ENCODE results near the gene P3H3.
A peak's percentile ranks its signal among the peaks of the same experiment; 100 is the strongest.
"Not testable (repeated sequence)": the region's sequence is repeated elsewhere in the genome, so short reads cannot be mapped to it uniquely, and the experiment has no call there.

The P3H3 gene

DNA sequence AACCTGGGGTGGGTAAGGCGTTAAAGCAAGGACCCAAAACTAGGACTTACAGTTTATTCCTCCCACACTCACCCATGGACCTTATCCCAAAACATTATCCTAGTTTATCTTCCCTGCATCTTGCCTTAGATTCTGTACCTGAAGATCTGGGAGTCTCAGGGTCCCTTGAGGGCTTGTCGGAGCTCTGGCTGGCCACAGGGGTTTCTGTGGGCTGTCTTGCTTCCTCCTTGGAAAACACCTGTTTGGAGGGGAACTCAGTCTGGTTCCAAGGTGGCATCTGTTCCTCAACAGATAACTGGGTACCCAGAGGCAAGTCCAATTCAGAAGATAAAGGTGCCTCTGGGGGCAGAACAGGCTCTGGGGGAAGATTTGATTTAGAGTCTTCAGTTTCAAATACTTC, 21.2 kb downstream of the P3H3 start:
- DNase-seq: no peak

DNA sequence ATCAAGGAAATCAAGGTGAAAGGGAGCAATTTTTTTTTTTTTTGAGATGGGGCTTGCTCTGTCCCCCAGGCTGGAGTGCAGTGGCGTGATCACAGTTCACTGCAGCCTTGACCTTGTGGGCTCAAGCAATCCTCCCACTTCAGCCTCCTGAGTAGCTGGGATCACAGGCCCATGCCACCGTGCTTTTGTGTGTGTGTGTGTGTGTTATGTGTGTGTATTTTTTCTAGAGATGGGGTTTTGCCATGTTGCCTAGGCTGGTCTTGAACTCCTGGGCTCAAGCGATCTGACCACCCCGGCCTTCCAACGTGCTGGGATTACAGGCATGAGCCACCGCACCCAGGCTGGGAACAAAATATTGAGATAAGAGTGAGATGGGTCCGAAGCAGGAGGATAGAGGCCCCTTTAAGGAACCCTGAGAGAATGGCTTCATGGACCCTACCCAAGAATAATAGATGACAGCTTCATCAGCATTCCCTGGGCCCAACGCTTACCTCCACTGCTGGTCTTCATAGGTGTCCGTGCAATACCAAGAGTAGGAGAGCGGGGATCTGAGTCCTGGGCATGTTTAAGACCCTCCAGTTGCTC, 21.9 kb downstream of the P3H3 start:
- no peak for DNase-seq

DNA sequence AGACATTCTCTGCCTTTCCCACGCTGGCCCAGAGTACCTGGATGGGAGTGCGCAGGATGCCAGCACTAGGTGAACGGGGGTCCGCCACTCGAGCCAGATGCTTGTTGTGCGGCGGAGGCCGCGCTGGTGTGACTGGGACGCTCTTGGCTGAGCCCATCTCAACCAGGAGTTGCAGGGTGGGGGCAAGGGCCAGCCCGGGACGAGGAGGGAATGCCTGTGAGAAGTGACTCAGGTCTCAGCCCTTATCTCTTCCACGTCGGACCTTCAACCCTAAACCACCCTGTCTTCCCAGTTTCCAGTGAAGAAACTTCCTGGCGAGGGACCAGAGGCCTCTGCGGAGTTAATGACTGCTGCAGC, 22.6 kb downstream of the P3H3 start:
- DNase-seq: no peak

DNA sequence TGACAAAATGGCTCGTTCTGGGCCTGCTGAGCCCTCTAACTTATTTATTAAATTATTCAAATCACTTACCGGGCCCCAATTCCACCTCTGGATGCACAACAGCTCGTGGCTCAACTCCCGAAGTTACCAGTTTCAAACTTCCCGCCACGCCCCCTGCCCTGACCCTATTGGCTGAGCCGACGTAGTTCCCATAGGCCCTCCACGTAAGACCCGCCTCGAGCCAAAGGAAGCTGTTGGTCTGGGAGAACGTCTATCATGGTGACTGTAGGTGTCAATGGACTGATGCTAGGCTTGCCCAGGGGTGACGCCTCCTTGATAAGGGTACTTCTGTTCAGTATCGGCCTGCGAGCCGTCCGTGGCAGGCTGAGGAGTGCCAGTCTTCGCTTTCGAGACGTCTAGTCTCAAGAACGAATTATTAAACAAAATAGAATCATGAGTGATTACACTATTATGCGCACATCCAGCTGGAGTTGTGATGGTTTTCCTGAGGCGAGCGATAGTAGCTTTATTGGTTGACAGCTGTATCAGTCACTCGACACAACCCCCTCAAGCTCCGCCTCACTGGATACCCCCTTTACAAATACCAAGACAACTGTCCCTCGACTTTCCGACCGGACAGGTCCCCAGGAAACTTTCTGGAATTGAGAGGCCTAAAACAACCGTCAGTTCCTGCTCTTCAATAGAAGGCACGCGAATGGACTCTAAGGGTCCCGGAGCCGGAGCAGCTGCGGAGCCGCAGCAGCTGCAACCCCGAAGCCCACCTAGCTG, 23.1 kb downstream of the P3H3 start, which contains the start of gene CDCA3:
Gene CDCA3 (minus strand): TSS at position 134 of the 768 bp plus-strand sequence. CDS start 334 bp downstream, outside the sequence.
- peak; percentile 90 to 97 for DNase-seq

DNA sequence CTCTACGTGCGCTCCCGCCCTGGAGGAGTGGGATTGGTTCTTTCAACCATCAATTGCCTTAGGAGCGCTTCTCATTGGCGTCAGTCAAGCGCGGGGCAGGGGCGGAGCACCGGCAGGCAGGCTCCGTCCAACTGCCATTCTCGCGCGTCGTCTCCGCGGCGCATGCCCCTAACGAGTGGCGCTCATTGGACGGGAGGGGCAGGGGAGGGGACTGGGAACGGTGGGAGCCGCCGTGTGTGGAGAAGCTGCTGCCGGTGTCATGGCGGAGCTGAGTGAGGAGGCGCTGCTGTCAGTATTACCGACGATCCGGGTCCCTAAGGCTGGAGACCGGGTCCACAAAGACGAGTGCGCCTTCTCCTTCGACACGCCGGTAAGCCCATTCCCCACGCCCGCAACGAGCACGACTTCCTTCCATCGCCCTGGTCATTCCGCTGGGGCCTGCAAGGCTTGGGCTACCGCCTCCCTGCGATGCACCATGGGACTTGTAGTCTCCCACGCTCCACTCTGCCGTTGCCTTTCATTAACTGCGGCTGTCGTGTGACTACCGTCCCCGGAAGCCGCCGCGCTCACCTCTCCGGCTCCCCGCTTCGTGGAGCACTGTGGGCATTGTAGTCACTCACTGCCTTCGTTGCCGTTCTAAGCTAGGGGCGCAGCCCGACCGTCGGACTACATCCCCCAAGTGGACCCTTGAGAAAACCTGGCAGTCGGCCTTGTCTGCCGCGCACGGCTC, 23.9 kb downstream of the P3H3 start, which contains the start of gene USP5:
Gene USP5 (plus strand): TSS at position 230 of the 730 bp plus-strand sequence. CDS start 30 bp downstream, at position 260.
- DNase-seq: peak; percentile 99

DNA sequence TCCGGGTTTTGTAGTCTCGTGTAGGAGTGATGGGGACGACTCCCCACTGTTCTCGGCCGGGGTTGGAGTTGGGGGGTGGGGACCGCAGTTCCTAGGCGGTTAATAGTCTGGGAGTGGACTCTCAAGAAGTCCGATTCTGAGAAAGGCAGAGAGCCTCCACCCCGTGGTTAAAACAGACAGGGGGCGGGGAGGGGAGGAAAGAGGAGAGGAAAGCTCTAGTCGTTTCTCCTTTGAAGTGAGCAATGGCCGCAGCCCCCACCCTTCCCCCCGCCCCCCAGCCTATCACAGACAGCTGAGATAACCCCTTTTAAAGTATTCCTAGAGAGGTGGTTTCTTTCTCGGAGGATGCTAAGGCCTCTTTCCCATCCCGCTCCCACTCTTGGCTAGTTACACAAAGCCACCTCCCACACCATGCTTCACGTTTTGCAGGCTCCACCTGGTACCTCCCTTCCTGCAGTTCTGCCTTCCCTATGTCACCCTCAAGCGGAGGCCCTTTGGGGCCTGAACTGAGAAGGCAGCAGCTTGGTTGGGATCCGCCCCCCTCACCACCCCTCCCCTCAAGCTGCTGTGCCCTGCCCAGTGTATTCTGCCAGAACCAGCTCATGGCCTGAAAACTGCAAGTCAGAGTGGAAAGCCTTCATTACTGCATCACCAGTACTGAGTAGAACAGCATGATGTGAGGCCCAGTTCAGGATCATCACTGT, 24.6 kb downstream of the P3H3 start:
- peak; percentile 42 to 48 for DNase-seq

DNA sequence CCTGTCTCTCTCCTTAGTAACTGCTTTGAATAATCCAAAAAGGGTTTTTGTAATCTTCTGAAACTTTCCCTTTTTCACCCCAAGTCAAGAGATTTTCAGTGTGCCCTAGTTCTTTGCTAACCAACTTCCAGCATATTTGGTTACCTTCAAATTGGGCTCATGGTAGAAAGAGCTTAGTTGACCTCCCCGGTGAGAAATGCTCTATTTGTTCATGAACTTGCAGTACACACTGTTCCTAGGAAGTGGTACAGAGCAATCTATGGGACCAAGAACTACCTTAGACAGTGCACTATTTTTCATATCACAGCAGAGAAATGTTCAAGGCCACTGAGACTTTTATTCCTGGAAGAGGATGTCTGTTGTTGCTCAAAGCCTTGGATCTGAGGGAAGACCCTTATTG, 25.4 kb downstream of the P3H3 start:
- DNase-seq: no peak

DNA sequence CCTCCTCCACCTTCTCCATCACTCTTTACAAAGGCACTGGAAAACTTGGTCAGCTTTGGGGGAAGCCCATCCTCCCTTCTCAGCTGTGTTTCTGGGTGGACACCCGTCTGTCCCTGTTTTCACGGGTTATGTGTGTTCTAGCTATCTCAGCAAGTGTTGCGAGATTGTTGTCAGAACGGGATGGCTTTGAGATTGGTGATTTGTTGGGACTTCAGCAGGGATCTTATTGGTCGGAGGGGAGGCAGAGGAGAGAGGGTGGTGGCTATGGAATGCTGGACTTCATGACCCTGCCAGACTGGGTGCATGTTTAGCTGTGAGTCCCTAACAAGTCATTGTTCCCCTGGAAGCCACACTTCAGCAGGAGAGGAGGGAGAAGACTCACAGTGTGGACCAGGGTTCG, 25.8 kb downstream of the P3H3 start:
- DNase-seq: no peak

DNA sequence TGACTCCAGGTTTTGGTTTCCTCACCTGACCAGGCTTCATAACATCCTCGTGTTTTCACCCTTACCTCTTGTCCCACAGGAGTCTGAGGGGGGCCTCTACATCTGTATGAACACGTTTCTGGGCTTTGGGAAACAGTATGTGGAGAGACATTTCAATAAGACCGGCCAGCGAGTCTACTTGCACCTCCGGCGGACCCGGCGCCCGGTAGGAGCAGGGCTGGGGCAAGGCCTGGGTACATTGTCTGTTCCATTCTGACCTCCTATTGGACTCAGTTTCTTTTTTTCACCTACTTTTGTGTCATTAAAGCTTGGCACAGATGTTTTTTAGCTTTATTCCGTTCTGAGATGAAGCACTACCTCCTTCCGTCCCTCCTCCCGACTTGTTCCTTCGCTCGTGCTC, 27.1 kb downstream of the P3H3 start:
- DNase-seq: no peak

DNA sequence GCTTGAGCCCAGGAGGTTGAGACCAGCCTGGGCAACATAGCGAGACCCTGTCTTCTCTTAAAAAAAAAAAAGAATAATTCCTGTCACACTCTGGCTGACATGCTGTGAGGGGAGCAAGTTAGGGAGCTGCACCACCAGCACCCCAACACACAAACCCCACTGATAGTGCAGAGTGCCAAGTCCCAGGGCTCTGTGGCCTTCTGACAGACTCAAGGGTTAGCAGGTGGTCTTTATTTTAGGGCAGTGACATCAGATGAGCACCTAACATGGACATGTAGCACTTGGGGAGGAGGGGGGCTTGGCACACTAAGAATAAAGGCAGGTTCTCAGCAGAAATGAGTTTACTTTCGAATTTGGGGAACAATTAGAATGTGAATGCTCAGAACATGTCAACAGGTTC, 30.6 kb downstream of the P3H3 start:
- DNase-seq: no peak

DNA sequence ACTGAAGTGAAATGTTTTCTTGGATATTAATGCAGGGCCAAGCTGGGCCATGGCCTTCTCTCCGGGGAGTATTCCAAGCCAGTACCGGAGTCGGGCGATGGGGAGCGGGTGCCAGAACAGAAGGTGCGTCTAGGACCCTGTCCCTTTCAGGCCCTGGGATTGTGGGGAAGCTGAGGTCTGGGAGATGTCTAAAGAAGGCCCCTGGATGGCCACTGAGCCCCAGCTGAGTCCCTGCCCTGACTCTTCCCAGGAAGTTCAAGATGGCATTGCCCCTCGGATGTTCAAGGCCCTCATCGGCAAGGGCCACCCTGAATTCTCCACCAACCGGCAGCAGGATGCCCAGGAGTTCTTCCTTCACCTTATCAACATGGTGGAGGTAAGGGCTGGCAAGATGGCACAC, 31.9 kb downstream of the P3H3 start:
- no peak for DNase-seq

DNA sequence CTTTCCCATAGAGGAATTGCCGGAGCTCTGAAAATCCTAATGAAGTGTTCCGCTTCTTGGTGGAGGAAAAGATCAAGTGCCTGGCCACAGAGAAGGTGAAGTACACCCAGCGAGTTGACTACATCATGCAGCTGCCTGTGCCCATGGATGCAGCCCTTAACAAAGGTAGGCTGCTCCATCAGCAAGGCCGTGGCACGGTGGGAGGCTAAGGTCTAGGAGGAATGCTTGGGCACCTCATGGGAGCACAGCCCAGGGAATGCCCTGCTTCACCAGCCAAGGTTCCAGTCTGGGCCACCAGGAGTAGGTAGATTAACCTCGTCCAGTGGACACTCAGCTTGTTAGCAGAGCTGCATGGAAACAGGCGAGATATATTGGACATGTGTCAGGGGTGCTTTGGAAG, 32.7 kb downstream of the P3H3 start:
- DNase-seq: no peak

DNA sequence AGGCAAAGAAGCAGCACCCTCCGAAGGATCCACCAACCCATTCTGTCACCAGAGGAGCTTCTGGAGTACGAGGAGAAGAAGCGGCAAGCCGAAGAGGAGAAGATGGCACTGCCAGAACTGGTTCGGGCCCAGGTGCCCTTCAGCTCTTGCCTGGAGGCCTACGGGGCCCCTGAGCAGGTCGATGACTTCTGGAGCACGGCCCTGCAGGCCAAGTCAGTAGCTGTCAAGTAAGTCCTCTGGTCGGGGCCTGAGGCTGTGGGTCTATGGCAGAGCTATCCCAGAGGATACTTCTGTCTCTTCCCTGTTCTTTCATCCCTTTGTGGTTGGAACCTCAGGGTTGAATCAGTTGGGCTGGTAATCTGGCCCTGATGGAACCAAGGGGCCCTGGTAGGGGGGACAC, 33.2 kb downstream of the P3H3 start:
- DNase-seq: no peak

DNA sequence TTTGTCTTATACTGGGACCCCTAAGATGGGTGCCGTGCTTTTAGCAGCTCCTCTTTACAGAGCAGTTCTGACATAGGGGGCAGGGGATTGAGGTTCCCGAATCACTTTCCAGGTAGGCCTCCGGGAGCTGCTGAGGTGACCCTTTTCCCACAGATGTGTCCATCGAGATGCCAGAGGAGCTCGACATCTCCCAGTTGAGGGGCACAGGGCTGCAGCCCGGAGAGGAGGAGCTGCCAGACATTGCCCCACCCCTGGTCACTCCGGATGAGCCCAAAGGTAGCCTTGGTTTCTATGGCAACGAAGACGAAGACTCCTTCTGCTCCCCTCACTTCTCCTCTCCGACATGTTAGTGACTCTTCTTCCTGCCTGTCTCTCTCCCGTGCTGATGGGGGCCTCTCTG, 34.8 kb downstream of the P3H3 start:
- no peak for DNase-seq

DNA sequence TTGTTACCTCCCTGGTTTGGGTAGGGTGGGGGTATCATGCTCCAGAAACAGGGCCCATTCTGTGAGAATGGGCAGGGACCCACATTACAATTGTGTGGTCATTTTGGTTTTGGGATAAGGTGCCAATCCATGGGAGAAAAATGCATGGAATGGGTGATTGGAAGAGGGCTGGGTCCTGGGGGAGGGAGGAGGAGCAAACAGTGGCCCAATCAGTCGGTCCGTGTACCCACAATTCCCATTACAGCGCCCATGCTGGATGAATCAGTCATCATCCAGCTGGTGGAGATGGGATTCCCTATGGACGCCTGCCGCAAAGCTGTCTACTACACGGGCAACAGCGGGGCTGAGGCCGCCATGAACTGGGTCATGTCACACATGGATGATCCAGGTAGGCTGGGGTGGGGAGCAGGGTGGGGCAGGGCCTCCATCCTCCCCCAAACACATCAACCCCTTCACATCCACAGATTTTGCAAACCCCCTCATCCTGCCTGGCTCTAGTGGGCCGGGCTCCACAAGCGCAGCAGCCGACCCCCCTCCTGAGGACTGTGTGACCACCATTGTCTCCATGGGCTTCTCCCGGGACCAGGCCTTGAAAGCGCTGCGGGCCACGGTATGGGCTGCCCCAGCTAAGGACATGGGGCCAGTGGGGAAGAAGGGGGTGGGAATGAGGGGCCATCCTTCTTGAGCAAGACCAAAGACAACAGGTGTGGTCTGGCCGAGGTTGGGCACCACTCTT, 35.5 kb downstream of the P3H3 start:
- no peak for DNase-seq

DNA sequence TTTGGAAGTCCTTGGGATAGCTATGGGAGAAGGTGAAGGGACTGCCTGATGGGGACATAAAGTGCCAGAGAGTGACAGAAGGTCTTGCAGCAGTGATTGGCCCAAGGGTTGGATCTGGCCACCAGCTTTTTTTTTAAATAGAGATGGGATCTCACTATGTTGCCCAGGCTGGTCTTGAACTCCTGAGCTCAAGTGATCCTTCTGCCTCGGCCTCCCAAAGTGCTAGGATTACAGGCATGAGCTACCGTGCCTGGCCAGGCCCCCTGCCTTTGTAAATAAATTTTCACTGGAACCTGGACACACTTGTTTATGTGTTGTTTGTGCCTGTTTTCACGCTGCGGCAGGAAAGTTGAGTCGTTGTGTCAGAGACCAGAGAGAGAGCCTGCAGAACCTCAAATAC, 37.1 kb downstream of the P3H3 start:
- not testable (repeated sequence) for DNase-seq

DNA sequence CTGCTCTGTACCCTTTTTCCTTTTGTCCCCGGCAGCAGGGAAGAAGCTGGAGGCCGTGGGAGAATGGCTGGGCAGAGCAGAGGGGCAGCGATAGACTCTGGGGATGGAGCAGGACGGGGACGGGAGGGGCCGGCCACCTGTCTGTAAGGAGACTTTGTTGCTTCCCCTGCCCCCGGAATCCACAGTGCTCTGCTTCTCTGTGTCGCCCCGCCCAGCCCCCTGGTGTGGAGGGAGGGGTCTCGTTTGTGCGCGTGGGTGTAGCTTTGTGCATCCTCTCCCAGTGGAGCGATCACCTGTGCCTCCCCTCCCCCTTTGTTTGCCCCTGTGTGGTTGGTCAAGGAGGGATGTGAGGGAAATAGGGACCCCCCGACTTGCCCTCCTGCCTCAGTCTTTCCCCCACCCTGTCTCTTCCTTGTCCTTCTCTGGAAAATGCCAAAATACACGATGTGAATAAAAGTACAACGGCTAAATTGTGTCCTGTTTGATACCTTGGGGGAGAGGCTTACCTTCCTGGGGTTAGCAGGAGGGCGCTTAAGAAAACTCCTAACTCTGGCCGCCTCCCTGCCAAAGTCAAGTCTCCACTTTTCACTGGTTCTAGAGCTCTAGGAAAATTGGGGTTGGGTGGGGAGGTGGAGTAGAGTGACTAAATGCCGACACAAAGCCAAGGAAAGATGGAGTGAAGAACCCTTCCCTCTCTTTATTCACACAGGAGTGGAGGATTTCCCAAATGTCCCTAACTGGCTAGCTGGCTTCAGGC, 38.1 kb downstream of the P3H3 start:
- no peak for DNase-seq

DNA sequence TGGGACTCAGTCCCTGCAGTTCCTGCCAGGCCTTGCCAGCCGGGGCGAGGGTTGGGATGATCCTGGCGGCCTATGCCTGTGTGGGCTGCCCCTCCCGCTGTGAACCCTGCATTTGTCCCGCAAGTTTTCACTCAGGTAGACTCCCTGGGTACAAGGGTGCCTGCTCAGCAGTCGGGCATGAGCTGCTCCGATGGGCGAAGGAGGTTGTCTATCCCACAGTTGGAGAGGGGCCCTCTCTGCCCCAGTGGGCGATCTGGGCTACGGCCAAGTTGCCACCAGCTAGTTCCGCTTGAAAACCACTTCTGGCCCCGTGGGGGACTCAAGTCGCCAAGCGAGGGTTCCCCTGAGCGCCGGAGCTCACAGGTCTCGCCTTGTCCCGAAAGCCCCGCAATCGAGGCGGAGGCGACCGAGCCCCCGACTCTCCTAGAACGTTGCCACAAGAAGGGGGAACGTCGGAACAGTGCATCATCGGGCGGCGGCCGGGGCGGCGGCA, 38.8 kb downstream of the P3H3 start:
- peak in 1 of 2 donors; percentile 56 for DNase-seq

DNA sequence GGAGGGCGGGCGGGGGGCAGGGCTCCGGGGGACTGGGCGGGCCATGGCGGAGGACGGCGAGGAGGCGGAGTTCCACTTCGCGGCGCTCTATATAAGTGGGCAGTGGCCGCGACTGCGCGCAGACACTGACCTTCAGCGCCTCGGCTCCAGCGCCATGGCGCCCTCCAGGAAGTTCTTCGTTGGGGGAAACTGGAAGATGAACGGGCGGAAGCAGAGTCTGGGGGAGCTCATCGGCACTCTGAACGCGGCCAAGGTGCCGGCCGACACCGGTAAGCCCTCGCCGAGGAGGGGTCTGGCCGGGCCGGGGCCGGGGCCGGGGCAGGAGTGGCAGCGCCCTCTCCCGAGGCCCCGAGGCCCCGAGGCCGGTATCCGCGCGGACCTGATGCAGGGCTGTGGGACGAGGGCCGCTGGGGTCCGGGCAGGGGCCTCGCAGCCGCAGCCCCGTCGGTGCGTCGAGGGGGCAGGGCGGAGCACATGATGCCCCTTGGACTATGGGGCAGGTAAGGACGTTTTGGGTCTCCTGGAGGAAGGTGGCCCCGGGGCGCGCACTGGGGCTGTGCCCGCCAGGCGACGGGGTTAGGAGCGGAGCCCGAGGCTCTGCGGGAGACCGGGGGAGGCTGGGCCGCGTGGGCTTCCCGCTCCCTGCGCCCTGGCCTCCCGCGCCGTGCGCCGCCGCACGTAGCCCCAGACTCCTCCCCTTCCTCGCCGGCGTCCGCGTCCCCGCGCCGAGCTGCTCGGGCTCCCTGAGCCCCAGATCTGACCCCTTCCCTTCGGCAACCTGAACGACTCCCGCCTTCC, 39.4 kb downstream of the P3H3 start, which contains the start of gene TPI1:
Gene TPI1 (plus strand): TSS at position 119 of the 798 bp plus-strand sequence. CDS start 36 bp downstream, at position 155.
- DNase-seq: peak; percentile 80 to 82

All from hippocampal formation (tissue), 2 donors.